ENCODE results near the gene EEF1G.

GRCh38 chr11:62573592-62574362, at the start of gene EEF1G:
- TF ChIP-seq CTCF (IDR thresholded peaks at IDR 0.05; ENCODE audit: poor library complexity, severe bottlenecking) (peak; percentile 15), POLR2AphosphoS5 (IDR thresholded peaks at IDR 0.05) (peak; percentile 86), SMC3 (conservative IDR thresholded peaks at IDR 0.05; ENCODE audit: poor library complexity) (no peak), EZH2 (IDR thresholded peaks at IDR 0.05; ENCODE audit: borderline replicate concordance, insufficient read depth, low read length, poor library complexity, severe bottlenecking) (no peak), EP300 (conservative IDR thresholded peaks at IDR 0.05; ENCODE audit: poor library complexity, severe bottlenecking) (peak; percentile 37)

All from neural cell (in vitro differentiated cells).